ENCODE measurements around the gene CSMD2.

DNA sequence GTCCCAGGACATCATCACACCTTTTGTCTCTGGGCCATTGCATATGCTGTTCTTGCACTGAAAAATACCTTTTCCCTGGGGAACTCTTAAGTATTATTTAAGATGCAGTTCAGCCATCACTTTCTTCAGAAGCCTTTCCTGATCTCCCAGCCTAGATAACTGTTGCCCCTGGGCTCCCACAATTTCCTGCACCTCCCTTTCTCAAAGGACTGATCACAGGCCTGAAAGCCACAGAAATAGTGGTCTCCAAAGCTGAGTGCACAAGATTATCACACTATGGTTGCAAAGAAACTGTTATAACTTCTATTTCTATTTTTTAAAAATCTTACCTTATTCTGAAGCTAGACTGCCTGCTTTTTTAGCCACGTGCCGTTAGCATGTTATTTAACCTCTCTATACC lies 695.3 kb downstream of the CSMD2 start:
- TF ChIP-seq EZH2 (optimal IDR thresholded peaks at IDR 0.05; ENCODE audit: low read depth, low read length) = no peak
- TF ChIP-seq, protein P1, sequence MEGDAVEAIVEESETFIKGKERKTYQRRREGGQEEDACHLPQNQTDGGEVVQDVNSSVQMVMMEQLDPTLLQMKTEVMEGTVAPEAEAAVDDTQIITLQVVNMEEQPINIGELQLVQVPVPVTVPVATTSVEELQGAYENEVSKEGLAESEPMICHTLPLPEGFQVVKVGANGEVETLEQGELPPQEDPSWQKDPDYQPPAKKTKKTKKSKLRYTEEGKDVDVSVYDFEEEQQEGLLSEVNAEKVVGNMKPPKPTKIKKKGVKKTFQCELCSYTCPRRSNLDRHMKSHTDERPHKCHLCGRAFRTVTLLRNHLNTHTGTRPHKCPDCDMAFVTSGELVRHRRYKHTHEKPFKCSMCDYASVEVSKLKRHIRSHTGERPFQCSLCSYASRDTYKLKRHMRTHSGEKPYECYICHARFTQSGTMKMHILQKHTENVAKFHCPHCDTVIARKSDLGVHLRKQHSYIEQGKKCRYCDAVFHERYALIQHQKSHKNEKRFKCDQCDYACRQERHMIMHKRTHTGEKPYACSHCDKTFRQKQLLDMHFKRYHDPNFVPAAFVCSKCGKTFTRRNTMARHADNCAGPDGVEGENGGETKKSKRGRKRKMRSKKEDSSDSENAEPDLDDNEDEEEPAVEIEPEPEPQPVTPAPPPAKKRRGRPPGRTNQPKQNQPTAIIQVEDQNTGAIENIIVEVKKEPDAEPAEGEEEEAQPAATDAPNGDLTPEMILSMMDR (IDR thresholded peaks at IDR 0.05; ENCODE audit: low read length) = no peak

Measured in MM.1S (cell line).